GM21423 (cell line): ENCODE data around the gene CPS1.

Experiments
- ATAC-seq: cut with Tn5 transposase; IDR thresholded peaks from one replicate; pipeline ENCODE4 v1.9.1; 2021; ENCODE audit warnings: mild to moderate bottlenecking, moderate library complexity; ENCODE audit not compliant: unreplicated experiment

The CPS1 gene

DNA sequence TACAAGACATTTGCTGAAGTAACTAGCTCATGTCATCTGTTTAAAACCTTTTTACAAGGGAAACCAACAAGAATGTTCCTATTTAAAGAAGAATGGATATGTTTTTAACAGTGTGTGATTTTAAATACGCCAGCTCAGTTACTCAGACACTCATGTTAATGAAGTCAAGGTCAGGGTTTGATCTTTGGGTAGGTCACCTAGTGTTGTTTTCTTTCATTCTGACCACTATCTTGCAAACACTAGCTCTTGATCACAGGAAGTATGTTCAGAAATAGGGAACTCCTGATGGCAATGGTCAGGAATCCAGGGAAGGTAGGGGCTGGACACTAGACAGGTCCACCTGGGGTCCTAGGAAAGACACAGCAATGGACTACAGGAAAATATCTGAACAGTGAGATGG, 116.7 kb downstream of the CPS1 start:
- no peak for ATAC-seq

DNA sequence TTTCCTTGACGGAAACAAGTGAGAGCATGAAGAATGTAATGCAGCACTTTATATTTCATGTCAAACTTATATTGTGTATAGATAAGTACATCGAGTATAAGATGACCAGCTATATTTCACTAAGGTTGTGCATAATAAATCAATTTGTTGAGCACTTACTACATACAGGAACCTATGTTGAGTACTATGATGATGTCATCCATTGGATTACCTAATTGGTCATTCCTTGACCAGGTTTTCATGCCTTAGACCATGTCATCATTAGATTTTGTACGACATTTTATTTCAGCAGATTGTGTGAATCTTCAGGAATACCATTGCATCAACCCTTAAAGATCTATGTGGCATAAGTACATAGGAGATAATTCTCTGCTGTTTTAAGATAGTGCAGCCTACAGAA, 119.7 kb downstream of the CPS1 start:
- no peak for ATAC-seq

DNA sequence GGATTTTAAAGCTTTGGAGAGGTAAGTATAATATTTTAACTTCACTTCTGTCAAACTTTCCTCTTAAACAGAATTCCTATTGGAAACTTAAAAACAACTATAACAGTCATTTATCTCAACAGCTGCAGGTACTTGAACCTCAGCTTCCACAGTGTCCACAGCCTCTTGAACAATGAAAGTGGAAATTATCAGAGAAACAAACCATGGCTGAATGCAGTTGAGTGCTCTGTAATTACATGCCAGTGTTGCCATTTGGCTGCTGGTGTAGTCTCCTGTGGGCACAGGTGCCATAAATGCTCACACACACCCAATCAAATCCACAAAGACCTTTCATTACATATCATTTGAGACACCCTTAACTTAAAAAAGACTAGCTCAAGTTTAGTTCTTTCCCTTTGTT, 125.1 kb downstream of the CPS1 start:
- no peak for ATAC-seq

GRCh38 chr2:210686401-210686800, 130.0 kb downstream of the CPS1 start:
- ATAC-seq = no peak

GRCh38 chr2:210687786-210688470, 131.5 kb downstream of the CPS1 start:
- ATAC-seq = no peak

DNA sequence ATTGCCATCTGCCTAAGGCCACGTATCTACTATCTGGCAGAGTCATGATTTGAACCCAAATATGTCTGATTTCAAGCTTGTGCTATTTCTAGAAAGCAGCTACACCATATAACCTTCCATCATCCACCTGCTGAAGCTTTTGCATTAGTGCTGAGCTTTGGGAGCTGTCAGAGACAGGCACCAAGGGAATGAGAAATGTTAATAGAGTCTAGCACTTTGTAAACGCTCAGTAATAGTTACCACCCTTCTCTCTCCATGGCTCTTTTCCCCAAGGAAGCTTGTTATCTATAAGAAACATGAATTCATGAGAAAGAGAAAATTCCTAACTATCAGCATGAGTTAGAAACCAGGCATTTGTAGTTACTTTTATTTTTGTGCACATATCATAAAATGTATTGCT, 151.5 kb downstream of the CPS1 start:
- ATAC-seq = no peak

DNA sequence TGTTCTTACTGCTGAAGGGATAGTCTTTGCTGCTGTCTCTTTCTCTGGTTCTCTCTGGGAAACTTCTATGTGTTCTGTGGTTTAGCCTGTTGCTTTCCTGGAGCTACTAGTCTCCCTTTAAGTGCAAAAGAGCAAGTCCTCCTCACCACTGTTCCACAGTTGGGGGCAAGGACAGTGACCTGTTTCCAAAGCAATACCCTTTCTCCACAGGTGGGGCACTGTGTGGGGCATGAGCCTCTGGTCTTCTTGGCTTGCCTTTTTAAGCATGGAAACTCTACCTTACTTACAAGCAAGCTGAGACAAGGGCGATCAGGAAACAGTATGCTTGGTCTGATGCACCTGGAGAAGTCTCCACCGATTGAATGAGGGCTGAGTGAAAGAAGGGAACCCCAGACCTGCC, 156.7 kb downstream of the CPS1 start:
- ATAC-seq = no peak

GRCh38 chr2:210715560-210716082, 159.2 kb downstream of the CPS1 start:
- no peak for ATAC-seq

DNA sequence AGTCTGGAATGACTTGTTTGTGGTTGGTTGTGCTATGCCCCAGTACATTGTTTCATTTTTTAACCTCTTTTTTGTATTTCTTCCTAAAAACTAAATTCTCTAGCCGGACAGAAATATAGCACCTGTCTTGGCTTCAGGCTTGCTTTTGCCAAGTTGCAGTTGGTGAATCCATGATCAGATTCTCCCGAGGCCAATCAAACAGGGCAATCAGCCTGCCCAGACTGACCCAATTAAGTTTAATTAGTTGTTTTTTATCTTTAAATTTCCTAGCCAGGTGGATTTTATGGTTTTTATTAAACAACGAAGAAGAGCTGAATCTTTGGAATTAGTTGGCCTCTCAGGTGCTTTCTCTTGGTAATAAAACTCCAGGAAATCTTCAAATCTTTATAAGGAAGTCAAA, 162.1 kb downstream of the CPS1 start:
- ATAC-seq = no peak

GRCh38 chr2:210722092-210722491, 165.7 kb downstream of the CPS1 start:
- no peak for ATAC-seq

DNA sequence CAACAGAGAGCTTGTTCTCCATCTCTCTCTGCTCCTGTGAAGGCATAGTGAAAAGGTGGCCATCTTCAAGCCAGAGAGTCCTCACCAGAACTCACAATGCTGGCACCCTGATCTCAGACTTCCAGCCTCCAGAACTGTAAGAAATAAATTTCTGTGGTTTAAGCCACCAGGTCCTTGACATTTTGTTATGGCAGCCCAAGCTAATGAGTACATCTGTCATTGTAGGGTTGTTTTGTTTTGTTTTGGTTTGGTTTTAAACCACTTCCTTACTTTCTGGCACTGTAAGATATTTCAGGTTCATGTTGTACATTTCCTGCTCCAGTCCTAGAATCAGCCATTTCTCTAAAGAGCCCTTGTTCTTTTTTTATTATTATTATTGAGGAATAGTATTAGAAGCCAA, 171.2 kb downstream of the CPS1 start:
- ATAC-seq = peak; percentile 62
